K562 (cell line): ENCODE results near the gene TMEM132E.

ENCODE experiments used
- BRF1 ChIP-seq: IDR thresholded peaks from 3 replicates; pipeline ENCODE4 v1.6.1; 2011; ENCODE audit warnings: borderline replicate concordance, mild to moderate bottlenecking; ENCODE audit not compliant: insufficient read length; ENCODE audit errors: extremely low read depth
- CTCF ChIP-seq, 3 experiments: IDR thresholded peaks in 2 of 3; conservative IDR thresholded peaks in 1 of 3; 2 replicates each; pipeline ENCODE4 v1.5.1; 2011 to 2012; ENCODE audit warnings: low read length in 3 of 3, mild to moderate bottlenecking in 3 of 3, control low read depth in 2 of 3, improper control_type of control experiment in 1 of 3, inconsistent platforms in 1 of 3, low read depth in 1 of 3, mixed read lengths in 1 of 3, moderate library complexity in 1 of 3; ENCODE audit not compliant: insufficient read depth in 2 of 3
- EP300 ChIP-seq: IDR thresholded peaks from 2 replicates; pipeline ENCODE4 v1.6.1; 2012; ENCODE audit warnings: low read length, improper control_type of control experiment
- HIVEP1 ChIP-seq: fragments of 250-450 bp; sonication (Bioruptor Pico); IDR thresholded peaks from 2 replicates; pipeline ENCODE4 v1.4.0; 2020; ENCODE audit warnings: mild to moderate bottlenecking
- KDM1A ChIP-seq, 2 experiments: fragments of 450-650 bp; IDR thresholded peaks; 2 replicates each; pipeline ENCODE4 v1.6.1; 2016; ENCODE audit warnings: mild to moderate bottlenecking in 2 of 2
- MLX ChIP-seq, 2 experiments: fragments of 450-650 bp in 1 of 2; sonication (generic) in 1 of 2; formaldehyde crosslinking; conservative IDR thresholded peaks; 2 replicates each; pipeline versions ENCODE4 v1.4.0 to v1.8.1; 2020 to 2022; ENCODE audit warnings: mild to moderate bottlenecking in 1 of 2, missing genetic modification reagents in 1 of 2
- REST ChIP-seq, 2 experiments: fragments of 450-650 bp; formaldehyde crosslinking in 1 of 2; IDR thresholded peaks; 2 replicates each; pipeline versions ENCODE4 v1.4.0 to v1.6.1; 2014 to 2020; ENCODE audit warnings: mild to moderate bottlenecking in 2 of 2, borderline replicate concordance in 1 of 2, low read depth in 1 of 2
- TAF15 ChIP-seq: fragments of 200-400 bp; formaldehyde crosslinking; IDR thresholded peaks from 2 replicates; pipeline ENCODE4 v1.6.1; 2017; ENCODE audit warnings: mild to moderate bottlenecking, low read depth, low read length, moderate library complexity
- YY1 ChIP-seq, 3 experiments: IDR thresholded peaks; 2 replicates each; pipeline ENCODE4 v1.6.1; 2011; ENCODE audit warnings: low read length in 2 of 3, mild to moderate bottlenecking in 2 of 3, moderate library complexity in 2 of 3, borderline replicate concordance in 1 of 3, control low read depth in 1 of 3, low read depth in 1 of 3; ENCODE audit not compliant: insufficient read depth in 3 of 3, insufficient replicate concordance in 2 of 3, control insufficient read depth in 1 of 3, insufficient read length in 1 of 3; ENCODE audit errors: extremely low read depth in 1 of 3
- ZNF274 ChIP-seq: IDR thresholded peaks from 2 replicates; pipeline ENCODE4 v1.6.1; 2011; ENCODE audit warnings: low read depth, mild to moderate bottlenecking, low read length, moderate library complexity, borderline replicate concordance
- ZNF407 ChIP-seq: fragments of 450-650 bp; IDR thresholded peaks from 2 replicates; pipeline ENCODE4 v1.6.1; 2016; ENCODE audit warnings: low read depth

- TF ChIP-seq REST (IDR thresholded peaks at IDR 0.05; ENCODE audit: borderline replicate concordance) (no peak), REST (CRISPR knock-in tag; IDR thresholded peaks at IDR 0.05; ENCODE audit: low read depth) (no peak), YY1 (IDR thresholded peaks at IDR 0.05; ENCODE audit: borderline replicate concordance in 1 of 3, control insufficient read depth in 1 of 3, extremely low read depth in 1 of 3, insufficient read depth in 3 of 3, insufficient read length in 1 of 3, insufficient replicate concordance in 2 of 3, low read depth in 1 of 3, low read length in 2 of 3) (no peak), ZNF274 (no peak), HIVEP1 (CRISPR knock-in tag) (no peak), BRF1 (no peak), MLX (CRISPR knock-in tag; conservative IDR thresholded peaks at IDR 0.05) (no peak), EP300 (no peak), TAF15 (no peak), ZNF407 (no peak), KDM1A (IDR thresholded peaks at IDR 0.05) (no peak), CTCF (IDR thresholded peaks at IDR 0.05 in 2 of 3, conservative IDR thresholded peaks at IDR 0.05 in 1 of 3; ENCODE audit: insufficient read depth in 2 of 3, low read depth in 1 of 3, low read length in 3 of 3) (no peak)
Measured at GRCh38 chr17:34610506-34610905, 31.1 kb downstream of the TMEM132E start.
